OCI-LY1 (cell line): Measurements from ENCODE around the gene SYCP2L.

Experiments
- CTCF ChIP-seq: fragments of 200-600 bp; sonication (generic), shearing (Covaris generic); IDR thresholded peaks from 2 replicates; pipeline ENCODE4 v1.5.1; 2017; ENCODE audit warnings: mild to moderate bottlenecking, antibody characterized with exemption, low read length, moderate library complexity, mixed read lengths
- EZH2 ChIP-seq: fragments of 200-600 bp; sonication (generic), shearing (Covaris generic); IDR thresholded peaks from 2 replicates; pipeline ENCODE4 v1.8.0; 2017; ENCODE audit warnings: borderline replicate concordance, mixed run types, mild to moderate bottlenecking, antibody characterized with exemption, low read length, moderate library complexity, mixed read lengths

- TF ChIP-seq CTCF (no peak), EZH2 (no peak)
Measured at GRCh38 chr6:10877012-10877411, 9.8 kb upstream of the SYCP2L start.
